Measurements from ENCODE around the gene GLTPD2.

- TF ChIP-seq CTCF (IDR thresholded peaks at IDR 0.05) (no peak), POLR2A (IDR thresholded peaks at IDR 0.05) (no peak)
Measured at GRCh38 chr17:4796552-4796920, 7.8 kb downstream of the GLTPD2 start.

Measured in lower leg skin (tissue), 3 donors.